Caco-2 (cell line): ENCODE results near the gene NLGN4Y. TPM values are rescaled to one million over a fixed set of nuclear protein-coding genes. Genes with fewer than 3 reads are reported as not detected.

ENCODE experiments used
- BruUV-seq: library from RNA; stranded (reverse); fragments of 400-500 nt; replicated peaks from 2 replicates; lab custom pipeline; 2021; lab: Mats Ljungman, UMichigan
- CTCF ChIA-PET: fragments of 300-600 bp; sonication (Branson Sonifier 250); formaldehyde crosslinking; loops from one replicate; lab custom pipeline; 2022; ENCODE audit warnings: antibody characterized with exemption; lab: Charles Lee
- POLR2A ChIA-PET: fragments of 300-600 bp; sonication (Branson Sonifier 250); formaldehyde crosslinking; loops from one replicate; lab custom pipeline; 2022; ENCODE audit warnings: antibody characterized with exemption; lab: Charles Lee
- DNase-seq, 2 experiments: peaks; one replicate each; pipeline versions ENCODE4 v3.0.0 to v3.0.0-alpha.2; 2020 to 2022
- H3K27me3 ChIP-seq: replicated peaks from 2 replicates; pipeline ENCODE4 v1.6.0; 2011; ENCODE audit warnings: low read length; ENCODE audit not compliant: control insufficient read depth, insufficient read depth
- H3K36me3 ChIP-seq: 2 replicates; pipeline ENCODE4 v1.5.1; 2011; ENCODE audit warnings: low read length; ENCODE audit not compliant: control insufficient read depth, insufficient read depth
- H3K4me1 ChIP-seq: fragments of 250-450 bp; sonication (Bioruptor Pico); 2 replicates; pipeline ENCODE4 v1.5.1; 2020; ENCODE audit warnings: mild to moderate bottlenecking
- H3K4me3 ChIP-seq: 2 replicates; pipeline ENCODE4 v1.5.1; 2011; ENCODE audit warnings: low read depth, mild to moderate bottlenecking, control low read depth, low read length
- H3K9me3 ChIP-seq: fragments of 250-450 bp; sonication (Bioruptor Pico); 2 replicates; pipeline ENCODE4 v1.5.1; 2020; ENCODE audit warnings: mild to moderate bottlenecking, moderate library complexity
- H3K27ac Mint-ChIP-seq: one replicate; pipeline ENCODE4 v1.8.0; 2022; ENCODE audit warnings: mixed read lengths; ENCODE audit not compliant: unreplicated experiment
- H3K27me3 Mint-ChIP-seq: one replicate; pipeline ENCODE4 v1.8.0; 2022; ENCODE audit warnings: mixed read lengths; ENCODE audit not compliant: insufficient read depth, unreplicated experiment
- H3K36me3 Mint-ChIP-seq: one replicate; pipeline ENCODE4 v1.8.0; 2022; ENCODE audit warnings: mild to moderate bottlenecking, mixed read lengths; ENCODE audit not compliant: insufficient read depth, unreplicated experiment
- H3K4me1 Mint-ChIP-seq: one replicate; pipeline ENCODE4 v1.8.0; 2022; ENCODE audit warnings: low read depth, mixed read lengths; ENCODE audit not compliant: unreplicated experiment
- H3K4me3 Mint-ChIP-seq: one replicate; pipeline ENCODE4 v1.8.0; 2022; ENCODE audit warnings: mild to moderate bottlenecking, moderate library complexity, mixed read lengths; ENCODE audit not compliant: unreplicated experiment
- H3K9me3 Mint-ChIP-seq: one replicate; pipeline ENCODE4 v1.8.0; 2022; ENCODE audit warnings: mixed read lengths; ENCODE audit not compliant: unreplicated experiment
- CTCF ChIP-seq, 2 experiments: fragments of 200-600 bp in 1 of 2; IDR thresholded peaks; 1 replicate in 1 of 2; 2 replicates in 1 of 2; pipeline versions ENCODE4 v1.5.1 to v1.8.0; 2011 to 2022; ENCODE audit warnings: antibody characterized with exemption in 1 of 2, control low read depth in 1 of 2, inconsistent platforms in 1 of 2, low read depth in 1 of 2, low read length in 1 of 2, mild to moderate bottlenecking in 1 of 2, moderate library complexity in 1 of 2; ENCODE audit not compliant: insufficient read depth in 1 of 2, severe bottlenecking in 1 of 2, unreplicated experiment in 1 of 2
- intact Hi-C: fragments of 100-400 bp; cut with micrococcal nuclease; formaldehyde crosslinking; loops from one replicate; pipeline ENCODE4 v1.10.0; 2022; ENCODE audit not compliant: unreplicated experiment
- total RNA-seq: library from RNA; stranded (reverse); gene quantifications from 2 replicates; pipeline ENCODE4 v1.2.3, GENCODE V29; 2022

The NLGN4Y gene
- total RNA-seq, 1 experiment from 2014 or later: not detected

- Histone ChIP-seq H3K27me3 (no peaks in the 10 kb centered on the region), H3K9me3 (no peaks in the 10 kb centered on the region), H3K4me3 (no peak overlapping the region), H3K36me3 (no peaks in the 10 kb centered on the region), H3K4me1 (no peaks in the 10 kb centered on the region)
- H3K4me1 Mint-ChIP-seq: no peaks in the 10 kb centered on the region
- no TSS peak for BruUV-seq
- no peak overlapping the region for H3K27ac Mint-ChIP-seq
- H3K36me3 Mint-ChIP-seq: no peaks in the 10 kb centered on the region
- no peak overlapping the region for H3K4me3 Mint-ChIP-seq
- no peak for DNase-seq
- no peaks in the 10 kb centered on the region for H3K9me3 Mint-ChIP-seq
- H3K27me3 Mint-ChIP-seq: no peaks in the 10 kb centered on the region
- no peak for TF ChIP-seq CTCF (IDR thresholded peaks at IDR 0.05; ENCODE audit: insufficient read depth in 1 of 2, low read depth in 1 of 2, low read length in 1 of 2, severe bottlenecking in 1 of 2, unreplicated experiment in 1 of 2)
- ChIA-PET CTCF (no interaction called here), POLR2A (no interaction called here)
- intact Hi-C loops: no loop called here
Measured at GRCh38 chrY:14523491-14524271, 648 bp upstream of the NLGN4Y start.

GRCh38 chrY:14525315-14525714, 986 bp downstream of the NLGN4Y start:
- no peak overlapping the region for H3K27ac Mint-ChIP-seq
- Histone ChIP-seq H3K9me3 (no peaks in the 10 kb centered on the region), H3K4me3 (no peak overlapping the region), H3K36me3 (no peaks in the 10 kb centered on the region), H3K27me3 (no peaks in the 10 kb centered on the region), H3K4me1 (no peaks in the 10 kb centered on the region)
- DNase-seq: no peak
- no peaks in the 10 kb centered on the region for H3K4me1 Mint-ChIP-seq
- ChIA-PET CTCF (no interaction called here), POLR2A (no interaction called here)
- H3K36me3 Mint-ChIP-seq: no peaks in the 10 kb centered on the region
- no peaks in the 10 kb centered on the region for H3K27me3 Mint-ChIP-seq
- H3K9me3 Mint-ChIP-seq: no peaks in the 10 kb centered on the region
- no peak overlapping the region for H3K4me3 Mint-ChIP-seq
- intact Hi-C loops: no loop called here
- no TSS peak for BruUV-seq
- no peak for TF ChIP-seq CTCF (IDR thresholded peaks at IDR 0.05; ENCODE audit: insufficient read depth in 1 of 2, low read depth in 1 of 2, low read length in 1 of 2, severe bottlenecking in 1 of 2, unreplicated experiment in 1 of 2)

GRCh38 chrY:14528361-14528760, 4.0 kb downstream of the NLGN4Y start:
- ChIA-PET POLR2A (no interaction called here), CTCF (no interaction called here)
- BruUV-seq: no TSS peak
- Histone ChIP-seq H3K27me3 (no peaks in the 10 kb centered on the region), H3K4me1 (no peaks in the 10 kb centered on the region), H3K4me3 (no peak overlapping the region), H3K36me3 (no peaks in the 10 kb centered on the region), H3K9me3 (no peaks in the 10 kb centered on the region)
- Mint-ChIP-seq H3K4me1 (no peaks in the 10 kb centered on the region), H3K36me3 (no peaks in the 10 kb centered on the region), H3K4me3 (no peak overlapping the region), H3K9me3 (no peaks in the 10 kb centered on the region), H3K27ac (no peak overlapping the region), H3K27me3 (no peaks in the 10 kb centered on the region)
- no peak for TF ChIP-seq CTCF (IDR thresholded peaks at IDR 0.05; ENCODE audit: insufficient read depth in 1 of 2, low read depth in 1 of 2, low read length in 1 of 2, severe bottlenecking in 1 of 2, unreplicated experiment in 1 of 2)
- intact Hi-C loops: no loop called here
- DNase-seq: no peak
